ENCODE data around the gene CYB5RL. TPM values are rescaled to one million over a fixed set of nuclear protein-coding genes. Genes with fewer than 3 reads are reported as not detected.

Gene CYB5RL
- total and polyA plus RNA-seq, 2 donors (not counting 3 experiments of a cell fraction or from before 2014, with no cell fraction given) = 5.8 to 8.6 TPM

GRCh38 chr1:54191525-54191924 is 8.3 kb downstream of the CYB5RL start:
- Histone ChIP-seq H3K27me3 (ENCODE audit: control insufficient read depth in 2 of 2, insufficient read depth in 2 of 2, low read length in 2 of 2) (no peaks in the 10 kb centered on the region), H3K4me2 (ENCODE audit: insufficient read depth, low read length) (no peak overlapping the region), H3K9ac (replicated peaks; ENCODE audit: extremely low read depth, insufficient read depth, low read length) (no peak overlapping the region), H3K9me3 (replicated peaks; ENCODE audit: control insufficient read depth, insufficient read depth, low read length) (no peaks in the 10 kb centered on the region), H2AFZ (ENCODE audit: low read depth, low read length) (no peak overlapping the region), H3K4me3 (replicated peaks in 1 of 3; ENCODE audit: insufficient read depth in 1 of 3, low read depth in 1 of 3, low read length in 3 of 3) (no peak overlapping the region), H3K27ac (ENCODE audit: insufficient read depth, low read depth, low read length) (no peak overlapping the region), H3K9me1 (replicated peaks; ENCODE audit: control insufficient read depth, extremely low read depth, insufficient read depth, low read length) (no peaks in the 10 kb centered on the region), H4K20me1 (replicated peaks; ENCODE audit: control insufficient read depth, extremely low read depth, insufficient read depth, low read length) (no peaks in the 10 kb centered on the region), H3K36me3 (ENCODE audit: control insufficient read depth in 2 of 2, extremely low read depth in 1 of 2, insufficient read depth in 2 of 2, low read length in 2 of 2) (no peaks in the 10 kb centered on the region), H3K79me2 (ENCODE audit: control insufficient read depth, insufficient read depth, low read length) (no peaks in the 10 kb centered on the region), H3K4me1 (ENCODE audit: control insufficient read depth, extremely low read depth, insufficient read depth, low read length) (no peaks in the 10 kb centered on the region)
- intact Hi-C loops (cut with micrococcal nuclease) (no loop called here), dilution Hi-C loops (cut with MboI; ENCODE audit: extremely low pct_ligation_motif_present, low sequenced_read_pairs) (no loop called here)
- no peak for DNase-seq (ENCODE audit: low read depth, low spot score)
- no TSS peak for BruUV-seq (replicated peaks)
- ChIA-PET CTCF (interaction anchor here (1.8 kb wide), 1 partner anchor 10 kb away, joined by 5 read pairs; no protein-coding TSS in a partner anchor), POLR2A (no interaction called here)
- TF ChIP-seq POLR2AphosphoS5 (IDR thresholded peaks at IDR 0.05; ENCODE audit: insufficient read depth, low read depth, low read length) (no peak), FOS (IDR thresholded peaks at IDR 0.05; ENCODE audit: borderline replicate concordance, insufficient read depth, low read length) (no peak), POLR2A (IDR thresholded peaks at IDR 0.05; ENCODE audit: low read depth, low read length) (no peak), MYC (IDR thresholded peaks at IDR 0.05; ENCODE audit: low read depth, low read length) (no peak), CTCF (IDR thresholded peaks at IDR 0.05; ENCODE audit: extremely low read depth in 1 of 2, insufficient read depth in 1 of 2, low read depth in 1 of 2, low read length in 2 of 2) (no peak), GATA2 (IDR thresholded peaks at IDR 0.05; ENCODE audit: insufficient read depth, insufficient read length, low read depth, low read length) (no peak), EZH2 (IDR thresholded peaks at IDR 0.05; ENCODE audit: borderline replicate concordance, low read depth, low read length, severe bottlenecking) (no peak), MAX (IDR thresholded peaks at IDR 0.05; ENCODE audit: insufficient read depth, insufficient read length) (no peak), JUN (IDR thresholded peaks at IDR 0.05; ENCODE audit: borderline replicate concordance, insufficient read depth, insufficient read length, low read depth) (no peak)
- no peak for FAIRE-seq

Data from endothelial cell of umbilical vein (primary cell).